Kidney epithelial cell (primary cell): Measurements from ENCODE around the gene DNAJC19. TPM values are rescaled to one million over a fixed set of nuclear protein-coding genes. Genes with fewer than 3 reads are reported as not detected.
"Not testable (repeated sequence)": the region's sequence is repeated elsewhere in the genome, so short reads cannot be mapped to it uniquely, and the experiment has no call there.

ENCODE experiments used
- DNase-seq: peaks from one replicate; pipeline ENCODE4 v3.0.0-alpha.2; 2010; ENCODE audit warnings: low read depth
- H3K27me3 ChIP-seq: 2 replicates; pipeline ENCODE4 v1.6.0; 2011; ENCODE audit warnings: low read length; ENCODE audit not compliant: control insufficient read depth, insufficient read depth
- H3K36me3 ChIP-seq: 2 replicates; pipeline ENCODE4 v1.5.1; 2011; ENCODE audit warnings: low read length; ENCODE audit not compliant: control insufficient read depth, insufficient read depth
- H3K4me3 ChIP-seq: 2 replicates; pipeline ENCODE4 v1.5.1; 2011; ENCODE audit warnings: low read depth, mild to moderate bottlenecking, control low read depth, low read length
- total RNA-seq: library from RNA; depleted of rRNA; stranded (reverse); fragments of >200 nt; gene quantifications from 2 replicates; pipeline ENCODE4 v1.2.3, GENCODE V29; 2015
- TF ChIP-seq, protein P1 (sequence below): IDR thresholded peaks from 2 replicates; pipeline ENCODE4 v1.5.1; 2011; ENCODE audit warnings: mild to moderate bottlenecking, moderate library complexity, low read length, control low read depth, inconsistent platforms; ENCODE audit not compliant: insufficient read depth, poor library complexity, severe bottlenecking

Gene DNAJC19
- total RNA-seq, 1 donor from 2014 or later, result 25.4 TPM

GRCh38 chr3:181008796-181009195 is 19.3 kb upstream of the DNAJC19 start:
- no peak overlapping the region for H3K4me3 ChIP-seq
- no peaks in the 10 kb centered on the region for H3K36me3 ChIP-seq
- TF ChIP-seq, protein P1, sequence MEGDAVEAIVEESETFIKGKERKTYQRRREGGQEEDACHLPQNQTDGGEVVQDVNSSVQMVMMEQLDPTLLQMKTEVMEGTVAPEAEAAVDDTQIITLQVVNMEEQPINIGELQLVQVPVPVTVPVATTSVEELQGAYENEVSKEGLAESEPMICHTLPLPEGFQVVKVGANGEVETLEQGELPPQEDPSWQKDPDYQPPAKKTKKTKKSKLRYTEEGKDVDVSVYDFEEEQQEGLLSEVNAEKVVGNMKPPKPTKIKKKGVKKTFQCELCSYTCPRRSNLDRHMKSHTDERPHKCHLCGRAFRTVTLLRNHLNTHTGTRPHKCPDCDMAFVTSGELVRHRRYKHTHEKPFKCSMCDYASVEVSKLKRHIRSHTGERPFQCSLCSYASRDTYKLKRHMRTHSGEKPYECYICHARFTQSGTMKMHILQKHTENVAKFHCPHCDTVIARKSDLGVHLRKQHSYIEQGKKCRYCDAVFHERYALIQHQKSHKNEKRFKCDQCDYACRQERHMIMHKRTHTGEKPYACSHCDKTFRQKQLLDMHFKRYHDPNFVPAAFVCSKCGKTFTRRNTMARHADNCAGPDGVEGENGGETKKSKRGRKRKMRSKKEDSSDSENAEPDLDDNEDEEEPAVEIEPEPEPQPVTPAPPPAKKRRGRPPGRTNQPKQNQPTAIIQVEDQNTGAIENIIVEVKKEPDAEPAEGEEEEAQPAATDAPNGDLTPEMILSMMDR, result no peak
- no peaks in the 10 kb centered on the region for H3K27me3 ChIP-seq
- no peak for DNase-seq

DNA sequence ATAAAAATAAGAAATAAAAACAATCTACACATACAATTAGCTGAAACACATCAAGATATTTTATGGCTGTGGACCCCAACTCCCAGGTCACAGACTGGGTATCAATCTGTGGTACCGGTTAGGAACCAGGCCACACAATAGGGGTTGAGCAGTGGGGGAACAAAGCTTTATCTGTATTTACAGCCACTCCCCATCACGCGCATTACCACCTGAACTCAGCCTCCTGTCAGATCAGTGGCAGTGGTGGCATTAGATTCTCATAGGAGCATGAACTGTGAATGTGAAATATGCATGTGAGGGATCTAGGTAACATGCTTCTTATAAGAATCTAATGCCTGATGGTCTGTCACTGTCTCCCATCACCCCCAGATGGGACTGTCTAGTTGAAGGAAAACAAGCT is 17.7 kb upstream of the DNAJC19 start:
- no peak for DNase-seq

DNA sequence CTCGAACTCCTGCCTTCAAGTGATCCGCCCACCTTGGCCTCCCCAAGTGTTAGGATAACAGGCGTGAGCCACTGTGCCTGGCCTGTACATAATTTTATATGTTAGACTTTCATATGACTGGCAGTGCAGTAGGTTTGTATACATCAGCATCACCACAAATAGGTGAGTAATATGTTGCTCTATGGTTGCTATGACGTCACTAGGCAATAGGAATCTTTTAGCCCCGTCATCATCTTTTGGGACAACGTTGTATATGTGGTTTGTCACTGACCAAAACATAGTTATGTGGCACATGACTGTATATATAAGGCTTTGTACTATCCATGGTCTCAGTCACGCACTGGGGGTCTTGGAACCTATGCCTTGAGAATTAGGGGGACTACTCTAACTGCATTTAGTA is 17.0 kb upstream of the DNAJC19 start:
- no peaks in the 10 kb centered on the region for H3K27me3 ChIP-seq
- H3K4me3 ChIP-seq, result no peak overlapping the region
- no peaks in the 10 kb centered on the region for H3K36me3 ChIP-seq
- DNase-seq, result no peak
- TF ChIP-seq, protein P1, result no peak

More for the DNA sequence above, 17.7 kb upstream of the DNAJC19 start:
- Histone ChIP-seq H3K4me3 (no peak overlapping the region), H3K36me3 (no peaks in the 10 kb centered on the region), H3K27me3 (no peaks in the 10 kb centered on the region)
- TF ChIP-seq, protein P1, result no peak

- H3K27me3 ChIP-seq, DNase-seq, H3K4me3 ChIP-seq, H3K36me3 ChIP-seq: not testable (repeated sequence)
These were observed 13.9 kb upstream of the DNAJC19 start for GRCh38 chr3:181003469-181003868.

GRCh38 chr3:181002331-181002730 is 12.8 kb upstream of the DNAJC19 start:
- not testable (repeated sequence) for H3K4me3 ChIP-seq, H3K27me3 ChIP-seq, DNase-seq, H3K36me3 ChIP-seq

- DNase-seq, result no peak
- no peak overlapping the region for H3K4me3 ChIP-seq
- no peaks in the 10 kb centered on the region for H3K36me3 ChIP-seq
- H3K27me3 ChIP-seq, result no peaks in the 10 kb centered on the region
- TF ChIP-seq, protein P1, result no peak
These were observed 6.9 kb upstream of the DNAJC19 start for GRCh38 chr3:180996415-180996932.

DNA sequence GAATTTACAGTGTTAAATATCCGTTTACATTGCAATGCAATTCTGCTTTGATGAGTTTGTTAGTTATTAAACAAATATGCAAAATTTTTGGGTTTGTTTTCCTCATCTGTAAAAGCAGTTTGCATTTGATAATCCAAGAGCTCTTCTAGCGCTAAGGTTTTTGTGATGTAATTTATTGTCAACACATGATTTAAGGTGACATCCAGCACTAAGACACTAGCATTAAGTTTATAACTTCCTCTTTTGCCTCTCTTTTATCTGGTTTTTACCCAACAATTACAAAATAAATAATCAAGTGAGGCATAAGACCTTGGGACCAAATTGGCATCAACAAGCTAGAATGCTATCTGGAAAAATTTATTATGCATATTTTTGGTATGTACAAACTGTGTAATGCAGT is 969 bp upstream of the DNAJC19 start:
- TF ChIP-seq, protein P1, result no peak
- H3K4me3 ChIP-seq, result peak overlapping the region; percentile 84
- no peak for DNase-seq
- no peaks in the 10 kb centered on the region for H3K36me3 ChIP-seq
- no peaks in the 10 kb centered on the region for H3K27me3 ChIP-seq
